Testis (tissue), 3 donors: ENCODE measurements around the gene ATE1. TPM values are rescaled to one million over a fixed set of nuclear protein-coding genes. Genes with fewer than 3 reads are reported as not detected.

Experiments
- DNase-seq: peaks from one replicate; pipeline ENCODE4 v3.0.0-alpha.2; 2019
- H3K27ac ChIP-seq, 2 donors: fragments of 200-600 bp; sonication (generic); one replicate each; pipeline ENCODE4 v1.5.1; 2019
- H3K27me3 ChIP-seq: fragments of 200-600 bp; sonication (generic); one replicate; pipeline ENCODE4 v1.5.1; 2019
- H3K36me3 ChIP-seq: fragments of 200-600 bp; sonication (generic); one replicate; pipeline ENCODE4 v1.5.1; 2017; ENCODE audit warnings: low read depth; ENCODE audit errors: missing control alignments
- H3K4me1 ChIP-seq: fragments of 200-600 bp; sonication (generic); one replicate; pipeline ENCODE4 v1.5.1; 2019
- H3K4me3 ChIP-seq, 2 donors: fragments of 200-600 bp; sonication (generic); one replicate each; pipeline ENCODE4 v1.5.1; 2017 to 2019
- H3K9me3 ChIP-seq: fragments of 200-600 bp; sonication (generic); one replicate; pipeline ENCODE4 v1.5.1; 2017
- CTCF ChIP-seq, 3 experiments: fragments of 450-650 bp in 2 of 3; fragments of 200-600 bp in 1 of 3; sonication (generic) in 1 of 3; IDR thresholded peaks; one replicate each; pipeline ENCODE4 v1.5.1; 2016 to 2019; ENCODE audit warnings: antibody characterized with exemption in 3 of 3, mild to moderate bottlenecking in 2 of 3, moderate library complexity in 1 of 3
- POLR2A ChIP-seq: fragments of 450-650 bp; IDR thresholded peaks from one replicate; pipeline ENCODE4 v1.6.1; 2017; ENCODE audit warnings: antibody characterized with exemption, mild to moderate bottlenecking, moderate library complexity
- WGBS, 2 donors: methylation state at CpG; one replicate each; pipeline ENCODE4 v1.1.5; 2018; 5-methylcytosine and 5-hydroxymethylcytosine counted together
- intact Hi-C: fragments of 100-400 bp; cut with DNase I; formaldehyde crosslinking; loops from one replicate; pipeline ENCODE4 v1.15.1; 2023; ENCODE audit warnings: low total_unique reads
- polyA plus RNA-seq: library from polyadenylated mRNA; stranded (reverse); fragments of 350-450 nt; fragmentation: Illumina TruSeq; extraction: RNeasy Lipid Tissue Mini Kit (QIAGEN cat#74804); gene quantifications from one replicate; pipeline ENCODE4 v1.2.3, GENCODE V29; 2014; ENCODE audit warnings: low read depth, low replicate concordance; ENCODE audit not compliant: insufficient read depth
- total RNA-seq, 2 donors: library from RNA; depleted of rRNA; stranded (reverse); fragments of >200 nt; gene quantifications; one replicate each; pipeline ENCODE4 v1.2.3, GENCODE V29; 2016

The ATE1 gene
- total and polyA plus RNA-seq, 3 donors from 2014 or later: 29.8 to 41.9 (median 34.0) TPM

DNA sequence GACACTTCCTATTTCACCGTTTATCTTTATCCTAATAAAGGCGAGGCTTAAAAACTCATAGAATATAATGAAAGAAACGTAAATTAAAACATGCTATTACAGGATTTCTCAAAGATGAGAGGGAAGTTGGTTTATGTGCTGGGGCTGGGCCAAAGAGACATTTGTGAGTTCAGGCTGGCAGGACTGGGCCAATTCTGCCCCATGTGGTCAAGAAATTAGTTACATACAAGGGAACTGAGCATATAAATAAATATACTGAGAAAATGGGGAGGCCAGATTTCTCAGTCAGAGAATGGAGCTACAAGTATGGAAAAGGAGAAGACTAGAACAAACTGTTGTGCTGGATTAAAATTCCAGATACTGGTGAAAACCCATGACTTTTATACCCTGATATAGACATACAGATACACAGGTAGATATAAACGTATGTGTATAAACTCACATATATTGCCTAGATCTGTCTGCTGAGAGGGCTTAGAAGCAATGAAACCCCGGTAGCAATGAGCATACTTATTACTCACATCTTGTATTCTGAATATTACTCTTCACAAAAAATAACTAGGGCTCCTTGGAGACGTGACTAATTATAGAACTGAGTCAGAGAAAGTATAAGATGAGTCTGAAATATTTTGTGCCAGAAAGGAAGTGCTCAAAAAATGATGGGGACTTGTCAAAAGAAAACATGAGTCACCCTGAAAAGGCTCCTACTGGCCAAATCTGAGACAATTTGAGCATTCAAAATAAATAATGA lies 173.9 kb downstream of the ATE1 start:
- intact Hi-C loops: no loop called here
- Histone ChIP-seq H3K9me3 (no peaks in the 10 kb centered on the region), H3K4me3 (no peak overlapping the region), H3K4me1 (no peaks in the 10 kb centered on the region), H3K27me3 (no peaks in the 10 kb centered on the region), H3K27ac (no peak overlapping the region), H3K36me3 (no peaks in the 10 kb centered on the region)
- TF ChIP-seq CTCF (IDR thresholded peaks at IDR 0.05) (no peak), POLR2A (no peak)
- DNase-seq: no peak
- WGBS, 2 donors: 77 to 85% methylated on average over 6 of the region's 6 CpGs

GRCh38 chr10:121751191-121751760 lies 176.6 kb downstream of the ATE1 start:
- Histone ChIP-seq H3K4me1 (no peaks in the 10 kb centered on the region), H3K4me3 (no peak overlapping the region), H3K27ac (no peak overlapping the region), H3K36me3 (no peaks in the 10 kb centered on the region), H3K27me3 (no peaks in the 10 kb centered on the region), H3K9me3 (no peaks in the 10 kb centered on the region)
- TF ChIP-seq CTCF (IDR thresholded peaks at IDR 0.05) (no peak), POLR2A (no peak)
- 83 to 93% methylated on average over 3 of the region's 3 CpGs for WGBS, 2 donors
- intact Hi-C loops: no loop called here
- no peak for DNase-seq

DNA sequence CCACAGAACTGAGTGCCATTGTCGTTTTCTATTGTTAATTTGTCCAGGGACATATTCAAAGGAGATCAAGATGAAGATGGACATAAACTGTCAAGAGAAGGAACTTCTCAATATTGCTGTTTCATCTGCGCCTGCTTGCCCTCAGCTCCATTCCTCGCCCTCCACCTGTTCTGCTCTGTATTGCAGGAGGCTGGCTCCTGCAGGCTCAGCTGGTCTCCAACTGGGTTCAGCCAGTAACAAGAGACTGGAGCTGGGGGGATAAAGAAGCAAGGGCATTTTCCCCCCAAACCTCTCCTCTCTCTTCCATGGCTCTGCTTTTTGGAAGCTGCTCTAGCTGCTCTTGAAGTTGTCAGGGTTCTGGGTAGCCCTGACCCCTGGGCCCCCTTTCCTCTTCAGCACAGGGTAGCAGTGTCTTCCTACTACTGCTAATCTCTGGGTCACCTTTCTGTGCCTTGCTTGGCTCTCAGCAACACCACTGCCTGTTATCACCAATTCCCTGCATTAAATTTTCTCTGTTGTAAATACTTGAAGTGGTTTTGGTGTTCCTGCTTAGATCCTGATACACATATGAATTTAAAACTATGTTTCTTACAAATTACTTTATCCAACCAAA lies 180.6 kb downstream of the ATE1 start:
- H3K36me3 ChIP-seq: no peaks in the 10 kb centered on the region
- TF ChIP-seq CTCF (IDR thresholded peaks at IDR 0.05) (no peak), POLR2A (no peak)
- H3K27ac ChIP-seq: no peak overlapping the region
- H3K4me3 ChIP-seq: no peak overlapping the region
- H3K4me1 ChIP-seq: no peaks in the 10 kb centered on the region
- H3K9me3 ChIP-seq: no peaks in the 10 kb centered on the region
- 96 to 98% methylated on average over 3 of the region's 3 CpGs for WGBS, 2 donors
- no peaks in the 10 kb centered on the region for H3K27me3 ChIP-seq
- no peak for DNase-seq
- intact Hi-C loops: no loop called here

DNA sequence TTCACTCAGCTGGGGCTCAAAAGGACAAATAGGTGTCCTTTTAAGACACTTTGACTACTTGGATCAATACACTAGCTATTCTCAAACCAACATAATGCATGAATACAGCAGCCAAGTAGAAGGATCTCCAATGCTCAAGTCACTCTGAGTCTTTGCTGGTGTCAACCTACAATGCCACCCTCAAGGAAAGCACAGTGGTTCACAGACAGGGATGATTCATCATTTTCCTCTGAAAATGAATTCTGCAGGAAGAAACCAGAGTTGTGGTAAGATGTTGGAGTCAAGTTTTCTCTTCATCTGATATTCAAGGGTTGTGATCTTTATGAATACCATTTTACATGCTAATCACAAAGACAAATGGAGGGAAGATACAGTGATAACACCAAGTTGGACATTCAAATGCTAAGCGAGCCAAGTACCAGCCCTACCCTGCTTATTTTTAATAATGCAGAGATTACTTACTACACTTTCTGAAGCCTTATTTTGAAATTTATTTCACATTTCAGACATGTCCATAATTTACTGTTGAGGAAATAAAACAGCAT lies 186.5 kb downstream of the ATE1 start:
- no peaks in the 10 kb centered on the region for H3K27me3 ChIP-seq
- TF ChIP-seq CTCF (IDR thresholded peaks at IDR 0.05): no peak
- no peak for TF ChIP-seq POLR2A
- no peak overlapping the region for H3K27ac ChIP-seq
- intact Hi-C loops: no loop called here
- no peaks in the 10 kb centered on the region for H3K36me3 ChIP-seq
- H3K4me3 ChIP-seq: no peak overlapping the region
- DNase-seq: no peak
- 0% methylated on average over 1 of the region's 1 CpG for WGBS, 2 donors
- H3K4me1 ChIP-seq: no peaks in the 10 kb centered on the region
- H3K9me3 ChIP-seq: no peaks in the 10 kb centered on the region
